ENCODE measurements around the gene PDHX. TPM values are rescaled to one million over a fixed set of nuclear protein-coding genes. Genes with fewer than 3 reads are reported as not detected.

PDHX gene
- polyA plus RNA-seq, 1 donor (not counting 4 experiments of a cell fraction or from before 2014, with no cell fraction given) = 28.5 TPM

DNA sequence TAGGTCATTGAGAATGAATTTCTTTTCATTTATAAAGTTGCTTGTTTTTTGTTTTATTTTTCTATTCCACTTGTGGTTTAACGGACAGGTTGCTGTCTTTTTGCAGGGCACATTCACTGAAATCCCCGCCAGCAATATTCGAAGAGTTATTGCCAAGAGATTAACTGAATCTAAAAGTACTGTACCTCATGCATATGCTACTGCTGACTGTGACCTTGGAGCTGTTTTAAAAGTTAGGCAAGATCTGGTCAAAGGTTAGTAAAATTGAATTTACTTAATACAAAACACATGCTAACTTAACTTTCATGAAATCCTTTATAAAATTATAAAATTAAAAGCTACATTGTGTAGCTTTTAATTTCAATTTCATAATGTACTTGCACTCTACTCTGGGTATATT, 53.6 kb downstream of the PDHX start:
- no peak overlapping the region for H3K9ac ChIP-seq (ENCODE audit: control insufficient read depth, extremely low read depth, insufficient read depth, low read length)
- H3K27me3 ChIP-seq (ENCODE audit: control insufficient read depth, extremely low read depth, insufficient read depth, low read length) = no peaks in the 10 kb centered on the region
- no peak for FAIRE-seq
- no peaks in the 10 kb centered on the region for H3K9me3 ChIP-seq (ENCODE audit: control insufficient read depth, low read depth, low read length)
- dilution Hi-C loops (cut with MboI; ENCODE audit: extremely low pct_ligation_motif_present, low sequenced_read_pairs) = no loop called here
- TF ChIP-seq EZH2 (IDR thresholded peaks at IDR 0.05; ENCODE audit: low read length) = no peak
- TF ChIP-seq, protein P1, sequence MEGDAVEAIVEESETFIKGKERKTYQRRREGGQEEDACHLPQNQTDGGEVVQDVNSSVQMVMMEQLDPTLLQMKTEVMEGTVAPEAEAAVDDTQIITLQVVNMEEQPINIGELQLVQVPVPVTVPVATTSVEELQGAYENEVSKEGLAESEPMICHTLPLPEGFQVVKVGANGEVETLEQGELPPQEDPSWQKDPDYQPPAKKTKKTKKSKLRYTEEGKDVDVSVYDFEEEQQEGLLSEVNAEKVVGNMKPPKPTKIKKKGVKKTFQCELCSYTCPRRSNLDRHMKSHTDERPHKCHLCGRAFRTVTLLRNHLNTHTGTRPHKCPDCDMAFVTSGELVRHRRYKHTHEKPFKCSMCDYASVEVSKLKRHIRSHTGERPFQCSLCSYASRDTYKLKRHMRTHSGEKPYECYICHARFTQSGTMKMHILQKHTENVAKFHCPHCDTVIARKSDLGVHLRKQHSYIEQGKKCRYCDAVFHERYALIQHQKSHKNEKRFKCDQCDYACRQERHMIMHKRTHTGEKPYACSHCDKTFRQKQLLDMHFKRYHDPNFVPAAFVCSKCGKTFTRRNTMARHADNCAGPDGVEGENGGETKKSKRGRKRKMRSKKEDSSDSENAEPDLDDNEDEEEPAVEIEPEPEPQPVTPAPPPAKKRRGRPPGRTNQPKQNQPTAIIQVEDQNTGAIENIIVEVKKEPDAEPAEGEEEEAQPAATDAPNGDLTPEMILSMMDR (optimal IDR thresholded peaks at IDR 0.05 in 1 of 3, IDR thresholded peaks at IDR 0.05 in 1 of 3, conservative IDR thresholded peaks at IDR 0.05 in 1 of 3; ENCODE audit: extremely low read depth in 1 of 3, insufficient read depth in 2 of 3, low read length in 3 of 3) = no peak
- DNase-seq (ENCODE audit: low read depth, low spot score) = no peak
- no peak overlapping the region for H3K4me3 ChIP-seq (ENCODE audit: control insufficient read depth in 2 of 3, extremely low read depth in 1 of 3, insufficient read depth in 2 of 3, low read depth in 1 of 3, low read length in 3 of 3)
- peaks cover 3% of the 10 kb centered on the region for H3K79me2 ChIP-seq (ENCODE audit: control insufficient read depth, insufficient read depth, low read length)
- H3K4me2 ChIP-seq (ENCODE audit: control insufficient read depth, extremely low read depth, insufficient read depth, low read depth, low read length) = no peak overlapping the region
- no peak overlapping the region for H3K27ac ChIP-seq (ENCODE audit: control insufficient read depth, insufficient read depth, low read length)
- H2AFZ ChIP-seq (ENCODE audit: control insufficient read depth, low read length) = no peak overlapping the region
- H4K20me1 ChIP-seq (ENCODE audit: control insufficient read depth, extremely low read depth, insufficient read depth, low read length) = no peaks in the 10 kb centered on the region
- H3K9me1 ChIP-seq (ENCODE audit: control insufficient read depth, extremely low read depth, insufficient read depth, low read length) = no peaks in the 10 kb centered on the region
- peaks cover 2 to 3% of the 10 kb centered on the region in 2 experiments for H3K36me3 ChIP-seq (ENCODE audit: control insufficient read depth in 2 of 2, extremely low read depth in 1 of 2, insufficient read depth in 2 of 2, low read length in 2 of 2)
- no peaks in the 10 kb centered on the region for H3K4me1 ChIP-seq (ENCODE audit: control insufficient read depth, extremely low read depth, insufficient read depth, low read length)

- H2AFZ ChIP-seq (ENCODE audit: control insufficient read depth, low read length) = no peak overlapping the region
- H3K27me3 ChIP-seq (ENCODE audit: control insufficient read depth, extremely low read depth, insufficient read depth, low read length) = no peaks in the 10 kb centered on the region
- no peaks in the 10 kb centered on the region for H3K9me3 ChIP-seq (ENCODE audit: control insufficient read depth, low read depth, low read length)
- no peak for DNase-seq (ENCODE audit: low read depth, low spot score)
- no peaks in the 10 kb centered on the region for H4K20me1 ChIP-seq (ENCODE audit: control insufficient read depth, extremely low read depth, insufficient read depth, low read length)
- dilution Hi-C loops (cut with MboI; ENCODE audit: extremely low pct_ligation_motif_present, low sequenced_read_pairs) = no loop called here
- no peak for FAIRE-seq
- no peak overlapping the region for H3K9ac ChIP-seq (ENCODE audit: control insufficient read depth, extremely low read depth, insufficient read depth, low read length)
- TF ChIP-seq, protein P1 (optimal IDR thresholded peaks at IDR 0.05 in 1 of 3, IDR thresholded peaks at IDR 0.05 in 1 of 3, conservative IDR thresholded peaks at IDR 0.05 in 1 of 3; ENCODE audit: extremely low read depth in 1 of 3, insufficient read depth in 2 of 3, low read length in 3 of 3) = no peak
- TF ChIP-seq EZH2 (IDR thresholded peaks at IDR 0.05; ENCODE audit: low read length) = no peak
- H3K36me3 ChIP-seq (ENCODE audit: control insufficient read depth in 2 of 2, extremely low read depth in 1 of 2, insufficient read depth in 2 of 2, low read length in 2 of 2) = peaks cover 1 to 2% of the 10 kb centered on the region in 2 experiments
- no peaks in the 10 kb centered on the region for H3K9me1 ChIP-seq (ENCODE audit: control insufficient read depth, extremely low read depth, insufficient read depth, low read length)
- peaks cover 2% of the 10 kb centered on the region for H3K4me1 ChIP-seq (ENCODE audit: control insufficient read depth, extremely low read depth, insufficient read depth, low read length)
- no peak overlapping the region for H3K27ac ChIP-seq (ENCODE audit: control insufficient read depth, insufficient read depth, low read length)
- peaks cover 3% of the 10 kb centered on the region for H3K79me2 ChIP-seq (ENCODE audit: control insufficient read depth, insufficient read depth, low read length)
- H3K4me3 ChIP-seq (ENCODE audit: control insufficient read depth in 2 of 3, extremely low read depth in 1 of 3, insufficient read depth in 2 of 3, low read depth in 1 of 3, low read length in 3 of 3) = no peak overlapping the region
- no peak overlapping the region for H3K4me2 ChIP-seq (ENCODE audit: control insufficient read depth, extremely low read depth, insufficient read depth, low read depth, low read length)
These were observed 54.1 kb downstream of the PDHX start for GRCh38 chr11:34970480-34970879.

All from keratinocyte (primary cell).